Cardiac fibroblast (primary cell): ENCODE results near the gene S100A1.

Source experiments
- DNase-seq, 2 donors: peaks; one replicate each; pipeline versions ENCODE4 v3.0.0 to v3.0.0-alpha.2; 2010; ENCODE audit warnings: low read depth in 2 of 2
- H3K4me3 ChIP-seq, 2 donors: replicated peaks in 1 of 2; 1 replicate in 1 of 2; 2 replicates in 1 of 2; pipeline ENCODE4 v1.5.1; 2011; ENCODE audit warnings: low read depth in 2 of 2, low read length in 2 of 2, mild to moderate bottlenecking in 2 of 2, moderate library complexity in 1 of 2
- TF ChIP-seq, protein P1 (sequence below): IDR thresholded peaks from one replicate; pipeline ENCODE4 v1.5.1; 2011; ENCODE audit warnings: low read depth, mild to moderate bottlenecking, low read length, inconsistent platforms

Gene S100A1

DNA sequence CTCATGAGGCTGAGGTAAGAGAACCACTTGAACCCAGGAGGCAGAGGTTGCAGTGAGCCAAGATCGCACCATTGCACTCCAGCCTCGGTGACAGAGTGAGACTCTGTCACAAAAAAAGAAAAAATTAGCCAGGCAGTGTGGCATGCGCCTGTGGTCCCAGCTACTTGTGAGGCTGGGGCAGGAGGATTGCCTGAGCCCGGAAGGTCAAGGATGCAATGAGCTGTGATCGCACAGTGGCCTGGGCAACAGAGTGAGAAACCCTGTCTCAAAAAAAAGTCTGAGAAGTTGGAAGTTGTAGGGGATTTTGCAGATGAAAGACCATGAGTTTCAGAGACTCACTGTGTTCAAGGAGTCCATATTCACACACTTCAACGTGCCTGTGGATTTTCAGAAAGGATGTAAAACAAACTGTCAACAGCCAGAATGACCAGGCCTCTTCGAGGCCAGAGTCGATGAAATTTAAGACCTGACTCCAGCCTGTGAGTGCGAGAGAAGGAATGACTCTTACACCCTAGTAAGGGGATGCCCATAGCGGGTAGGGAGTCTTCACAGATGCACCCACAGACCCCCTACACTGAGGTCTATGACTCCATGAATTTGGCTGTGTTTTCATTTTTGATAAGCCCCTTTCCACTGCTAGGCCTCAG, 3.1 kb upstream of the S100A1 start:
- H3K4me3 ChIP-seq = no peak overlapping the region
- DNase-seq = no peak
- TF ChIP-seq, protein P1, sequence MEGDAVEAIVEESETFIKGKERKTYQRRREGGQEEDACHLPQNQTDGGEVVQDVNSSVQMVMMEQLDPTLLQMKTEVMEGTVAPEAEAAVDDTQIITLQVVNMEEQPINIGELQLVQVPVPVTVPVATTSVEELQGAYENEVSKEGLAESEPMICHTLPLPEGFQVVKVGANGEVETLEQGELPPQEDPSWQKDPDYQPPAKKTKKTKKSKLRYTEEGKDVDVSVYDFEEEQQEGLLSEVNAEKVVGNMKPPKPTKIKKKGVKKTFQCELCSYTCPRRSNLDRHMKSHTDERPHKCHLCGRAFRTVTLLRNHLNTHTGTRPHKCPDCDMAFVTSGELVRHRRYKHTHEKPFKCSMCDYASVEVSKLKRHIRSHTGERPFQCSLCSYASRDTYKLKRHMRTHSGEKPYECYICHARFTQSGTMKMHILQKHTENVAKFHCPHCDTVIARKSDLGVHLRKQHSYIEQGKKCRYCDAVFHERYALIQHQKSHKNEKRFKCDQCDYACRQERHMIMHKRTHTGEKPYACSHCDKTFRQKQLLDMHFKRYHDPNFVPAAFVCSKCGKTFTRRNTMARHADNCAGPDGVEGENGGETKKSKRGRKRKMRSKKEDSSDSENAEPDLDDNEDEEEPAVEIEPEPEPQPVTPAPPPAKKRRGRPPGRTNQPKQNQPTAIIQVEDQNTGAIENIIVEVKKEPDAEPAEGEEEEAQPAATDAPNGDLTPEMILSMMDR = no peak

DNA sequence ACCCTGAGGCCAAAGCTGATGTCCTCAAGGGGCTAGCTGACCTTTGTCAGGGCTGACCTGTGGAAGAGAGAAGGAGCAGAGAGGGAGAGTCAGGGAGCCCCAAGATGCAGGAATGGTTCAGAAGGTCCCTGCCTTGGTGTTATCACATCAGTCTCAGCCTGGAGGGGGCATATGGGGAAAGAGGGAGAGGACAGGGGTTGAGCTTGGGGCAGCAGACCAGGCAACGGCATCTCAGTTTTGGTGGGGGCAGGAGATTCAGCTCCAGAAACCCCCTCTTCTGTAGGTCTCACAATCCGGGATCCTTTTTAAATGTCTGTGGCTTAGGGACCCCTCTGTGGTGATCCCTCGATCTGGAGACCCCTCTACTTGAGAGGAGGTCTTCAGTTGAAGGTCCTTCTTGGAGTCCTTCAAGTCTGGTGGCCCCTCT, 1.7 kb upstream of the S100A1 start:
- H3K4me3 ChIP-seq = peak overlapping the region; percentile 66 to 69
- no peak for DNase-seq
- TF ChIP-seq, protein P1 = no peak

DNA sequence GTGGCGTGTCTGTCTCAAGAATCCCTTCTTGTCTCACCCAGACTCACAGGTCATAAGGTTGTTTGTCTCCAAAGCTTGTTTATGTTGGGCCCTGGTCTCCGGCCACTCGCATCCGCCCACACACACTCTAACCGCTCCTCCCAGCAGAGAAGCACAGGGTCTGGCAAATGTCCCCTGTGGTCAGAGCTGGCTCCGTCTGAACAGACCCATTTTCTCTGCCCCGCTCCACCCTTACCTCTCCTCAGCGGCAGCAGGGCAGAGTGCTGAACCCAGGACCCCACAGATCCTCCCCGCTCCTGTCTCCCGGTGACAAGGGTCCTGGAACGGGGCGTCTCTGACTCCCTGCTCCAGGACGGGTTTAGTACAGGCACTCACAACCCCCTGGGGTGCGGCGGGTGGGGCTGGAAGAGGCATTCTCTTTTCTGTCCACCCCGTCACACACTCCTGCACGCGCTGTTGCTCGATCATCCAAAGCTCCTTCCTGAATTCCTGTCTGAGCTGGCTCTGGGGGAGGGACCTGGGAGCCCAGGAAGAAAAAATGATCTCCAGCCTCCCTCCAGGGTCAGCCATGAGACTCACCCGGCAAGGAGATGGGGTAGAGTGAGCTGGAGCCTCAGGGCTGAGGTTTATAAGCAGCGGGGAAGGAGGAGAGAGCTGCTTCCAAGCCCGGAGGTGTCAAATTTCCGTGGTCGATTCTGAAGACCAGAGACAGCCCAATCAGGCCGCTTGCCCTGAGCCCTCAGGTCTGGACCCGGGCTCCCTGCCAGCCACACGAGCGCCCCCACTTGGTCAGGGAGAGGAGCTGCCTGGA, 1.1 kb upstream of the S100A1 start, which contains the start of gene S100A13:
Gene S100A13, minus strand, starts transcription at position 602 of the 811 bp plus-strand sequence. CDS start 1,033 bp downstream, outside the sequence.
- peak within 1 kb of the TSS; percentile 66 to 69 for H3K4me3 ChIP-seq
- TF ChIP-seq, protein P1 = peak; percentile 71
- peak; percentile 91 to 97 for DNase-seq

DNA sequence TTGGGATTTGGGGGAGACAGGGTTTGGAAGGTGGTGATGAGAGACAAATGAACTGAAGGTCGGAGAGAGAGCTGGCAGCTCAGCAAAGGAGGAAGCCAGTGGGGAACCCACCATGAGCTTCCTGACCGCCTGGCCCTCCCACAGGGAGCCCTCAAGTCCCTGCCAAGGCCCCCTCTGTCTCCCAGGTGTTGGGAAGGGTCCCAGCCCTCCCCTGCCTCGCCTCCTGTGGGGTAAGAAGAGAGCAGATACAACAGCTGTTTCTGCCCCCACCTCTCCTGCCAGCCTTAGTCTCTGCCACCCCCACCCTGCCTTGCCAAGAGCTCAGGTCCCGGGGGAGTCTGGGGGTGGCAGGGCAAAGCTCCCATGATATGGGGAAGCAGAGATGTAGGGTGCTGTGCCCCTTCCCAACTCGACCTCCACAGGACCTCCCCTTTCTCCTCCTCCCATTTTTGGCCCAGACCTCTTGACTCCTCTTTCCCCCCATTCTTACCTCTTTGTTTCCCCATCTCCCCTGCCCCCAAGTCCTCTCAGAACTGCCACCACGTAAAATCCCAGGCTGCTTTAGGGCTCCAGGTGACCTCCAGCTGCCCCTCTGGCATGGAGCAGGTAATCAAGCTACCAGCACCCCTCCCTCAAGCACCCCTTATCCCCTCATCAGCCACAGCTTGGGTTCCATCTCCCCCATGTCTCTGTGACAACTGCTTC, 556 bp downstream of the S100A1 start:
- TF ChIP-seq, protein P1 = no peak
- H3K4me3 ChIP-seq = no peak overlapping the region
- DNase-seq = no peak

DNA sequence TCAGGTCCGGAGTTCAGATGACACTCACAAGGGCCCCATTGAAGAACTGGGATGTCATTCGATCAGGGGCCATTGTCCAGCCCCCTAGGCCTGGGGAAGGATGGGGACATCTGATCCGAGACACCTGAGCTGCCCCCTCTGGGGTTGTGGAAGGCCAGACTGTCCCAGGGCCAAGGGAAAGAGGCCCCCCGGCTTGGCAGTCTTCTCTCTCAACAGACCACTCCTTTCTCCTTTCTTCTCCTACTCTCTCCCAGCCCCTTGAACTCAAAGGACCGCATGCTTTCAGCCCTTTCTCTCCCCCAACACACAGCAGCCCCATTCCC, 1.1 kb downstream of the S100A1 start:
- TF ChIP-seq, protein P1 = no peak
- no peak for DNase-seq
- H3K4me3 ChIP-seq = no peak overlapping the region

DNA sequence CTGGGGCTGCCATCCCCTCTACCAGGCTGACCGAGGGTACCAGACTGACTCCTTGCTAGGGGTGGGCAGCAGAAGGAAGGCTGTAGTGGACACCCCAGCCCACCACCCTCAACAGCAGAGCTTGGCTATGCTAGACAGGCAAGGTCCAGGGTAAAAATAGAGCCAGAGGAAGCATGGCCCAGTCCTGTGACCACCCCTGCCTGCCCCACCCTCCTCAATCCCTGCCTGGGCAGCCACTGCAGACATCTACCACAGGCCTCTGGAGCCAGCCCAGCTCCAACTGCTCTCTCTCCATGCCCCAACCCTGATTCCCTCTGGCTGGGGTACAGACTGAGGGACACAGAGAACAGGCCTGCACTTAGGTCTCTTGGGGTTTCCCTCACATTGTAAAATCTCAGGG, 1.7 kb downstream of the S100A1 start:
- H3K4me3 ChIP-seq = no peak overlapping the region
- TF ChIP-seq, protein P1 = no peak
- no peak for DNase-seq
